Ovary (tissue), 9 donors: ENCODE results near the gene TMEM169. TPM values are rescaled to one million over a fixed set of nuclear protein-coding genes. Genes with fewer than 3 reads are reported as not detected.

Source experiments
- DNase-seq, 5 donors: peaks; one replicate each; pipeline ENCODE4 v3.0.0-alpha.2; 2019 to 2020
- H3K27ac ChIP-seq, 2 donors: fragments of 200-600 bp; one replicate each; pipeline versions ENCODE4 v1.5.1 to v1.8.0; 2019 to 2022
- H3K27me3 ChIP-seq: fragments of 200-600 bp; one replicate; pipeline ENCODE4 v1.8.0; 2022
- H3K36me3 ChIP-seq: fragments of 200-600 bp; sonication (generic); one replicate; pipeline ENCODE4 v1.5.1; 2019
- H3K4me1 ChIP-seq: one replicate; pipeline ENCODE4 v1.8.1; 2013; ENCODE audit warnings: mild to moderate bottlenecking, moderate library complexity; ENCODE audit not compliant: insufficient read depth
- H3K4me3 ChIP-seq: fragments of 200-600 bp; sonication (generic); one replicate; pipeline ENCODE4 v1.5.1; 2017
- H3K9me3 ChIP-seq, 2 donors: fragments of 200-600 bp in 1 of 2; sonication (generic) in 1 of 2; one replicate each; pipeline versions ENCODE4 v1.5.1 to v1.8.1; 2013 to 2019; ENCODE audit warnings: mild to moderate bottlenecking in 1 of 2, moderate library complexity in 1 of 2
- EP300 ChIP-seq: sonication (generic); formaldehyde crosslinking; IDR thresholded peaks from one replicate; pipeline ENCODE4 v1.6.1; 2017; ENCODE audit warnings: antibody characterized with exemption
- POLR2A ChIP-seq: fragments of 450-650 bp; IDR thresholded peaks from one replicate; pipeline ENCODE4 v1.6.1; 2017; ENCODE audit warnings: antibody characterized with exemption, mild to moderate bottlenecking, moderate library complexity
- WGBS, 3 donors: extraction: QIAGEN DNeasy Blood & Tissue Kit in 1 of 3; methylation state at CpG; one replicate each; pipeline versions ENCODE4 v1.1.5 to v1.1.7; 2013 to 2017; 5-methylcytosine and 5-hydroxymethylcytosine counted together
- intact Hi-C, 4 donors: fragments of 100-400 bp; cut with DNase I; formaldehyde crosslinking; loops; one replicate each; pipeline versions ENCODE4 v1.11.0 to v1.15.1; 2022 to 2023
- polyA plus RNA-seq, 2 donors: library from polyadenylated mRNA; stranded (reverse); fragments of 200-250 nt in 1 of 2; fragments of 350-450 nt in 1 of 2; fragmentation: Illumina TruSeq in 1 of 2; extraction: RNeasy Lipid Tissue Mini Kit (QIAGEN cat#74804) in 1 of 2; gene quantifications; one replicate each; pipeline ENCODE4 v1.2.3, GENCODE V29; 2013 to 2014
- total RNA-seq, 7 donors: library from RNA; depleted of rRNA in 2 of 7; stranded (reverse); fragments of >200 nt in 2 of 7; fragmentation: NEBNext Ultra II Directional in 3 of 7; extraction: Animal tissue kit (Norgen Biotek cat#: 25700) in 3 of 7; gene quantifications; one replicate each; pipeline versions ENCODE4 v1.1.0 to v1.2.4, GENCODE V29; 2016 to 2023
- TF ChIP-seq, protein P1 (sequence below), 3 donors: fragments of 450-650 bp in 2 of 3; fragments of 200-600 bp in 1 of 3; IDR thresholded peaks; one replicate each; pipeline versions ENCODE4 v1.5.1 to v1.8.0; 2016 to 2022; ENCODE audit warnings: antibody characterized with exemption in 3 of 3, mild to moderate bottlenecking in 1 of 3
- donor health status: DM: no; HTN: no; CAD: no; lungs with moderate emphysema.
- donor health status: DM: no; HTN: no; CAD: no.
- donor health status: Bipolar disorder and iron deficiency.
- donor health status: DM: yes; HTN: yes; CAD: no.
- donor health status: DM: no; HTN: no; CAD: no.
- donor health status: DM: yes; HTN: yes; CAD: no.

Gene TMEM169
- total and polyA plus RNA-seq, 9 donors = 0.24 to 0.79 (median 0.37) TPM

DNA sequence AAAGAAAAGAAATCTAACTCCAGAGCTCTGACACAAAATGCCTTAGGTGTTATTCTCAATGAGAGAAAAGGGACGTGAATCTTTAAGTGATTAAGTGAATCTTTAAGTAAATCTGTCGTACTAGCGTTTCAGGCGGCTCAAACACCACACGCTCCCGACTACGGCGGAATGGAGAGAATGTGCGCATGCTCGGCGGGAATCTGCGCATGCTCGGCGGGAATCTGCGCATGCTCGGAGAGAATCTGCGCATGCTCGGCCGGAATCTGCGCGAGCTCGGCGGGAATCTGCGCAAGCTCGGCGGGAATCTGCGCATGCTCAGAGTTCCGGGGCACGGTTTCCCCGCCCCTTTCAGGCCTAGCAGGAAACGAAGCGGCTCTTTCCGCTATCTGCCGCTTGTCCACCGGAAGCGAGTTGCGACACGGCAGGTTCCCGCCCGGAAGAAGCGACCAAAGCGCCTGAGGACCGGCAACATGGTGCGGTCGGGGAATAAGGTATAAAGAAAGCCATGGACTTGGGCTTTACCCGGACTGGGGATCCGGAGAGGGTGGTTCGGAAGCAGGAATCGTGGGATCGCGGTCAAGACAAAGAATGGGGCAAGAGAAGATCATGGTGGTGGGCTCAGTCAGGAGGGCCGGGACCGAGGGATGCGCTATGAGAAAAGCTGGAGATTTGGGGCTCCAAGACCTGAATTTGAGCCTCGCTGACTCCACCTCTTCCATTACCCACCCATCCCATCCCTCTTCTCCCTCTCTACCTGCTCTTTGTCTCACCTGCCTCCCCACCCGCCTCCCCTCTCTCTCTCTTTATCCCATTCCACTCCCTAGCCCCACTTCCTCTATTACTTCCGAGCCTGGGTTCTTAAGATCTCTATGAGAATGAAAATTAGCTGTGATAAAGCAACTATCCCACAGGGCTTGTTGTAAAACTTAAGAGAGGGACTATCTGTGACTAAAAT lies 27.5 kb downstream of the TMEM169 start, which contains the start of gene XRCC5:
Gene XRCC5, plus strand, starts transcription at position 382 of the 955 bp plus-strand sequence. Its CDS starts 89 bp downstream, at position 471.
- H3K36me3 ChIP-seq = no peaks in the 10 kb centered on the region
- intact Hi-C loops = no loop called here
- WGBS, 3 donors = 0% methylated on average over 57 of the region's 57 CpGs
- peak; percentile 94 to 99 (median 98) for DNase-seq
- peaks cover 2% of the 10 kb centered on the region for H3K4me1 ChIP-seq
- H3K27me3 ChIP-seq = no peaks in the 10 kb centered on the region
- no peaks in the 10 kb centered on the region for H3K9me3 ChIP-seq
- peak within 1 kb of the TSS; percentile 30 to 66 for H3K27ac ChIP-seq
- peak within 1 kb of the TSS; percentile 76 for H3K4me3 ChIP-seq
- TF ChIP-seq EP300 (peak; percentile 73), POLR2A (peak; percentile 38)
- TF ChIP-seq, protein P1, sequence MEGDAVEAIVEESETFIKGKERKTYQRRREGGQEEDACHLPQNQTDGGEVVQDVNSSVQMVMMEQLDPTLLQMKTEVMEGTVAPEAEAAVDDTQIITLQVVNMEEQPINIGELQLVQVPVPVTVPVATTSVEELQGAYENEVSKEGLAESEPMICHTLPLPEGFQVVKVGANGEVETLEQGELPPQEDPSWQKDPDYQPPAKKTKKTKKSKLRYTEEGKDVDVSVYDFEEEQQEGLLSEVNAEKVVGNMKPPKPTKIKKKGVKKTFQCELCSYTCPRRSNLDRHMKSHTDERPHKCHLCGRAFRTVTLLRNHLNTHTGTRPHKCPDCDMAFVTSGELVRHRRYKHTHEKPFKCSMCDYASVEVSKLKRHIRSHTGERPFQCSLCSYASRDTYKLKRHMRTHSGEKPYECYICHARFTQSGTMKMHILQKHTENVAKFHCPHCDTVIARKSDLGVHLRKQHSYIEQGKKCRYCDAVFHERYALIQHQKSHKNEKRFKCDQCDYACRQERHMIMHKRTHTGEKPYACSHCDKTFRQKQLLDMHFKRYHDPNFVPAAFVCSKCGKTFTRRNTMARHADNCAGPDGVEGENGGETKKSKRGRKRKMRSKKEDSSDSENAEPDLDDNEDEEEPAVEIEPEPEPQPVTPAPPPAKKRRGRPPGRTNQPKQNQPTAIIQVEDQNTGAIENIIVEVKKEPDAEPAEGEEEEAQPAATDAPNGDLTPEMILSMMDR (IDR thresholded peaks at IDR 0.05) = no peak

DNA sequence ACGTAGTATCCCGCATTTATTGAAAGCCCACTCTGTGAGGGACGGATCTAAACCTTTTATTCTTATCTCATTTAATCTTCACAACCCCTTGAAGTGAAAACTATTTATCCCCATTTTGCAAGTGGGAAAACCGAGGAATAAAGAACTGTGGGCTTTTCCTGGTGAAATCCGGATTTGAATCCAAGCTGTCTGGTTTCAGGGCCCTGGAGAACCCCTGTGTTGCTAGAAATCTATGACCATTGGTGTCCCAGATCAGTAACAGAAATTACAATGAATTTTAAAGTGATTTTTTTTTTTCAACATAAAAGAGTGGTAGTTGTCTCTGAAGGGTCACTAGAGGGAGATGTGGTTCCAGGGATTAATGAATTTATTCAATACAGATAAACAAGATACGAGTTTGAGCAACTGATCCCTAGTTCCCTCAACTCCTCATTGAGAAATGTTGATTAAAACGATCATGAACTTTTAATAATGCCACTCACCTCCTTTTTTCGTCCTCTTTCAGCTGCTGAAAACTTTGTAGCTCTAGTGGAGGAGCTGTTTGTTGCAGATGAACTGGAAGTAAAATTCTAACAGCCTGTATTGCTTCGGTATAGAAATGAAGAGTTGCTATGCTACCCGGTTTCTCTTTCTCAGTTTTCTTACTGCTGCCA lies 28.4 kb downstream of the TMEM169 start:
- Histone ChIP-seq H3K36me3 (no peaks in the 10 kb centered on the region), H3K4me1 (peaks cover 2% of the 10 kb centered on the region), H3K4me3 (peak overlapping the region; percentile 76), H3K27me3 (no peaks in the 10 kb centered on the region), H3K27ac (peak overlapping the region in 1 of 2 donors; percentile 66), H3K9me3 (no peaks in the 10 kb centered on the region)
- no peak for DNase-seq
- TF ChIP-seq, protein P1 (IDR thresholded peaks at IDR 0.05) = peak in 1 of 3 donors; percentile 16
- TF ChIP-seq POLR2A (no peak), EP300 (no peak)
- 1 to 3% (median 3%) methylated on average over 10 of the region's 10 CpGs for WGBS, 3 donors
- intact Hi-C loops = no loop called here

DNA sequence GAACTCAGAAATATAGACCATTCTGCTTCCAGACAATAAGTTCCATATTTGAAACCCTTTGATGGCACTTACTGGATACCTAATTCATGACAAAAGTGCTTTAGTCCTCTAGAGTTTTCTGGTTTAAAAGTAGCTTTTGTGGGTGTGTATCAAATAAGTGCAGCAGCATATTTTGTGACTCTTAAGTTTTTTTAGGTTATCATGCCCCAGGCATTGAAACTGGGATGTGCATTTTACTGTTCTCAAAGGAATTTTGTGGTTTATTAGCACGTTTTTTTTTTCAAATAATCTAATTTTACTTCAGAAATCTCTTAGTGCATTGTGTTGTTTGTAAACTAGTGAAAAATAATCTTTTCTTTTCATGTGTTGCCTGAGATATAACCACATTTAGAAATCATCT lies 28.9 kb downstream of the TMEM169 start:
- WGBS, 3 donors = 2 to 4% (median 3%) methylated on average over 1 of the region's 1 CpG
- H3K4me1 ChIP-seq = peaks cover 2% of the 10 kb centered on the region
- H3K36me3 ChIP-seq = no peaks in the 10 kb centered on the region
- DNase-seq = no peak
- H3K9me3 ChIP-seq = no peaks in the 10 kb centered on the region
- TF ChIP-seq POLR2A = no peak
- TF ChIP-seq, protein P1 (IDR thresholded peaks at IDR 0.05) = no peak
- H3K27me3 ChIP-seq = no peaks in the 10 kb centered on the region
- no peak overlapping the region for H3K27ac ChIP-seq
- intact Hi-C loops = no loop called here
- H3K4me3 ChIP-seq = no peak overlapping the region

DNA sequence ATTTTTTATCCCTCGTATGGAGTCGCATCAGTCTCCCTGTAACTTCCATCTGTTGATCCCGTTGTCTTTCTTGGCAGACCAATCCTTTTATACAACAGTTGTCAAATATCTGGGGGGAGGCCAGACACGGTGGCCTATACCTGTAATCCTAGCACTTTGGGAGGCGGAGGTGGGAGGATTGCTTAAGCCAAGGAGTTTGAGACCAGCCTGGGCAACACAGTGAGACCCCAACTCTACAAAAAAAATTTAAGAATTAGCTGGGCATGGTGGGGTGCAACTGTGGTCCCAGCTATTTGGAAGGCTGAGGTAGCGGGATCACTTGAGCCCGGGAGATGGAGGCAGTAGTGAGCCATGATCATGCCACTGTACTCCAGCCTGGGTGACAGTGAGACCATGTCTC lies 29.4 kb downstream of the TMEM169 start:
- Histone ChIP-seq H3K9me3 (no peaks in the 10 kb centered on the region), H3K4me1 (peaks cover 2% of the 10 kb centered on the region), H3K36me3 (no peaks in the 10 kb centered on the region), H3K4me3 (no peak overlapping the region), H3K27ac (no peak overlapping the region), H3K27me3 (no peaks in the 10 kb centered on the region)
- 72 to 82% (median 73%) methylated on average over 7 of the region's 7 CpGs for WGBS, 3 donors
- intact Hi-C loops = no loop called here
- no peak for TF ChIP-seq POLR2A
- TF ChIP-seq, protein P1 (IDR thresholded peaks at IDR 0.05) = no peak
- no peak for TF ChIP-seq EP300
- no peak for DNase-seq
